ENCODE results near the gene KIF5C.

The KIF5C gene

GRCh38 chr2:149020432-149020851 lies 145.4 kb downstream of the KIF5C start:
- H3K27me3 ChIP-seq (ENCODE audit: control insufficient read depth in 1 of 2, insufficient read depth in 2 of 2, low read length in 2 of 2) = peaks cover 0 to 3% of the 10 kb centered on the region in 2 donors
- no peak overlapping the region for H3K9ac ChIP-seq (ENCODE audit: low read length)
- H3K4me1 ChIP-seq (ENCODE audit: insufficient read depth, low read length) = no peaks in the 10 kb centered on the region
- no peak overlapping the region for H3K27ac ChIP-seq (ENCODE audit: low read depth, low read length)
- no peaks in the 10 kb centered on the region for H3K9me3 ChIP-seq (ENCODE audit: low read length)
- no peaks in the 10 kb centered on the region for H3K36me3 ChIP-seq (ENCODE audit: insufficient read depth, low read length)
- no peak overlapping the region for H3K4me3 ChIP-seq (ENCODE audit: low read depth in 1 of 2, low read length in 2 of 2)

- H3K27ac ChIP-seq (ENCODE audit: low read depth, low read length) = no peak overlapping the region
- no peaks in the 10 kb centered on the region for H3K36me3 ChIP-seq (ENCODE audit: insufficient read depth, low read length)
- no peaks in the 10 kb centered on the region for H3K4me1 ChIP-seq (ENCODE audit: insufficient read depth, low read length)
- H3K9ac ChIP-seq (ENCODE audit: low read length) = no peak overlapping the region
- H3K9me3 ChIP-seq (ENCODE audit: low read length) = no peaks in the 10 kb centered on the region
- no peak overlapping the region for H3K4me3 ChIP-seq (ENCODE audit: low read depth in 1 of 2, low read length in 2 of 2)
- H3K27me3 ChIP-seq (ENCODE audit: control insufficient read depth in 1 of 2, insufficient read depth in 2 of 2, low read length in 2 of 2) = peaks cover 0 to 1% of the 10 kb centered on the region in 2 donors
These were observed 146.3 kb downstream of the KIF5C start for GRCh38 chr2:149021271-149021719.

GRCh38 chr2:149021761-149022160 lies 146.7 kb downstream of the KIF5C start:
- no peaks in the 10 kb centered on the region for H3K27me3 ChIP-seq (ENCODE audit: control insufficient read depth in 1 of 2, insufficient read depth in 2 of 2, low read length in 2 of 2)
- H3K9me3 ChIP-seq (ENCODE audit: low read length) = no peaks in the 10 kb centered on the region
- H3K27ac ChIP-seq (ENCODE audit: low read depth, low read length) = no peak overlapping the region
- H3K9ac ChIP-seq (ENCODE audit: low read length) = no peak overlapping the region
- H3K4me3 ChIP-seq (ENCODE audit: low read depth in 1 of 2, low read length in 2 of 2) = no peak overlapping the region
- no peaks in the 10 kb centered on the region for H3K36me3 ChIP-seq (ENCODE audit: insufficient read depth, low read length)
- no peaks in the 10 kb centered on the region for H3K4me1 ChIP-seq (ENCODE audit: insufficient read depth, low read length)

GRCh38 chr2:149023091-149023490 lies 148.1 kb downstream of the KIF5C start:
- Histone ChIP-seq H3K36me3 (ENCODE audit: insufficient read depth, low read length) (no peaks in the 10 kb centered on the region), H3K27ac (ENCODE audit: low read depth, low read length) (no peak overlapping the region), H3K9ac (ENCODE audit: low read length) (no peak overlapping the region), H3K4me1 (ENCODE audit: insufficient read depth, low read length) (no peaks in the 10 kb centered on the region), H3K9me3 (ENCODE audit: low read length) (no peaks in the 10 kb centered on the region), H3K27me3 (ENCODE audit: control insufficient read depth in 1 of 2, insufficient read depth in 2 of 2, low read length in 2 of 2) (no peaks in the 10 kb centered on the region), H3K4me3 (ENCODE audit: low read depth in 1 of 2, low read length in 2 of 2) (no peak overlapping the region)

GRCh38 chr2:149027590-149028250 lies 152.7 kb downstream of the KIF5C start:
- Histone ChIP-seq H3K4me1 (ENCODE audit: insufficient read depth, low read length) (no peaks in the 10 kb centered on the region), H3K9ac (ENCODE audit: low read length) (no peak overlapping the region), H3K4me3 (ENCODE audit: low read depth in 1 of 2, low read length in 2 of 2) (no peak overlapping the region), H3K9me3 (ENCODE audit: low read length) (no peaks in the 10 kb centered on the region), H3K36me3 (ENCODE audit: insufficient read depth, low read length) (no peaks in the 10 kb centered on the region), H3K27ac (ENCODE audit: low read depth, low read length) (no peak overlapping the region), H3K27me3 (ENCODE audit: control insufficient read depth in 1 of 2, insufficient read depth in 2 of 2, low read length in 2 of 2) (no peaks in the 10 kb centered on the region)

DNA sequence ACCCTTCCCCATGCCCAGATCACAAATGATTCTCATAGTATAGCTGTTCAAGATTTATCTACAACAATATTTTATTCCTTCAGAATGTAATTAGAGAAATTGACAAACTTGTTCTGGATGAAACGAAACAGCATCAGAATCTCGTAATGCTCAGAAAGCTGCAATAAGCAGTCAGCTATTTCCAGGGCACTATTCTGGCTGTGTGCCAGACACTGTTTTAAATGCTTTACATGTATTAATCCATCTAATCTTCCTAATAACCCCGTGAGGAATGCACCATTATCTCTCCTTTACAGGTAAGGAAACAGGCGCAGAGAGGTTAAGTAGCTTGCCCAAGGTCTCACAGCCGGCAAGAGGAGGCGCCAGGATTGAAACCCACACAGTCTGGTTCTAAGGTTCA lies 153.3 kb downstream of the KIF5C start:
- Histone ChIP-seq H3K27me3 (ENCODE audit: control insufficient read depth in 1 of 2, insufficient read depth in 2 of 2, low read length in 2 of 2) (no peaks in the 10 kb centered on the region), H3K4me3 (ENCODE audit: low read depth in 1 of 2, low read length in 2 of 2) (no peak overlapping the region), H3K9ac (ENCODE audit: low read length) (no peak overlapping the region), H3K36me3 (ENCODE audit: insufficient read depth, low read length) (no peaks in the 10 kb centered on the region), H3K9me3 (ENCODE audit: low read length) (no peaks in the 10 kb centered on the region), H3K27ac (ENCODE audit: low read depth, low read length) (no peak overlapping the region), H3K4me1 (ENCODE audit: insufficient read depth, low read length) (no peaks in the 10 kb centered on the region)

DNA sequence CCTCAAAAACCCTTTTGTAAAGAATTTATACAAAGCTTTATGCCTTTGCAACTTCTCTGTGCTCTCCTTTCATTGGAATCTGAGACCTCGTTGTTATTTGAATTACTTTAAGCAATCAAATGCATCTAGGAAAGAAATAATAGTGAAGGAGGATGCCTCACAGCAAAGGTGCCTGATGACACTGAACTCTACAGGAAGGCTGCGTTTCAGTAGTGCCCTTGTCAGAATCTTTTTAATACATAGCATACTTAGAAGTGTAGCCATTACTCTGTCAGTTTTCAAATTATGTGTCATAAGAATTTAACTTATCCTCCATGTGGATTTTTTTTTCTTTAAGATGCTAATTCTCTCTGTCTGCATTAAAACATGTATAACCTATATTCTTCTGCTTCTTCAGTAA lies 153.9 kb downstream of the KIF5C start:
- no peaks in the 10 kb centered on the region for H3K27me3 ChIP-seq (ENCODE audit: control insufficient read depth in 1 of 2, insufficient read depth in 2 of 2, low read length in 2 of 2)
- no peaks in the 10 kb centered on the region for H3K36me3 ChIP-seq (ENCODE audit: insufficient read depth, low read length)
- H3K4me3 ChIP-seq (ENCODE audit: low read depth in 1 of 2, low read length in 2 of 2) = no peak overlapping the region
- H3K9ac ChIP-seq (ENCODE audit: low read length) = no peak overlapping the region
- no peak overlapping the region for H3K27ac ChIP-seq (ENCODE audit: low read depth, low read length)
- H3K4me1 ChIP-seq (ENCODE audit: insufficient read depth, low read length) = no peaks in the 10 kb centered on the region
- no peaks in the 10 kb centered on the region for H3K9me3 ChIP-seq (ENCODE audit: low read length)

DNA sequence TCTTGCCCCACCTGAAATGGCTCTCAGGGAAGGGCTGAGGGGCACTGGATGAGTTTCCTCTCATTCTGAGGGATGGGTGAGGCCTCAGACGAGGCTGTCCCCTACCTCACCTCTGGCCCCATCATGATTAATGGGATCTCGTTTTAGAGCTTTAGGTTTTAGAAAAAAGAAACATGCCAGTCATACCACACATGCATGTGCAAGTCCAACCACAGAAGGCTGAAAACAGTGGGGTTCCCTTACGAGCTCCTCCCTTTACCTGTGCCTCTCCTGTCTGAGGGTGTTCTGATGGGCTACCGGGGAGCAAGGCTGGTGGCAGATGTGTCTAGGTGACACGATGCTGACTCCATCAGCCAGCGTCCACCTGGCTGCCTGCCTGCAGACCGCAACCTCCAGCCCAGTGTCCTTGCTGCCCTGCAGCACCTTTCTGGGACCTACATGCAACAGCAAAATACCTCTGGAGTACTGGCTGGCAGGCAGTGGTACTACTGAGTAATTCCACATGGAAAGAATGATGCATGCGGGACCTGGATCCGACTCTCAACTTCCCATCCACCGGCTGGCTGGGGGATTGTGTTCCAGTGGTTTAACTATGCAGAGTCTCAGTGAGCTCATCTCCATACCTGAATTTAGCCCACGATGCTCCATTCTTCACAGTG lies 154.4 kb downstream of the KIF5C start:
- H3K9me3 ChIP-seq (ENCODE audit: low read length) = no peaks in the 10 kb centered on the region
- no peaks in the 10 kb centered on the region for H3K4me1 ChIP-seq (ENCODE audit: insufficient read depth, low read length)
- H3K36me3 ChIP-seq (ENCODE audit: insufficient read depth, low read length) = no peaks in the 10 kb centered on the region
- no peak overlapping the region for H3K9ac ChIP-seq (ENCODE audit: low read length)
- H3K27me3 ChIP-seq (ENCODE audit: control insufficient read depth in 1 of 2, insufficient read depth in 2 of 2, low read length in 2 of 2) = no peaks in the 10 kb centered on the region
- no peak overlapping the region for H3K4me3 ChIP-seq (ENCODE audit: low read depth in 1 of 2, low read length in 2 of 2)
- H3K27ac ChIP-seq (ENCODE audit: low read depth, low read length) = no peak overlapping the region

DNA sequence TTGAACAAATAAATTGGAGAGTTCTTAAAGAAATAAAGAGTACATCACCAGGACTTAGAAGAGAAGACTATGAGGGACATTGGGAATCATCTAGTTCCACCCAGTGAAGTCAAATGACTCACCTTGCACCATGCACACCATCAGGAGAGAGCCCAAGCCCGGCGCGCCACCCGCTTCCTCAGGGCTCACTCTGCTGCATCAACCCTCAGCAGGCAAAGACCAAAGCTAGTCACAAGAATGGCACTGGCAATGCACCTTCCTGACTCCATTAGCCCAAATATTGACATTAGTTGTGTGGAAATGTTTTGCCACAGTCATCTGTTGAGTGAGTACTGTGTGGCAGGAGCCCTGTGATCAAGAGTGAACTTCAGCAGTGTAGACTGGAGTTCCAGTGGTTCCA lies 156.4 kb downstream of the KIF5C start:
- H3K4me3 ChIP-seq (ENCODE audit: low read depth in 1 of 2, low read length in 2 of 2) = no peak overlapping the region
- no peaks in the 10 kb centered on the region for H3K4me1 ChIP-seq (ENCODE audit: insufficient read depth, low read length)

GRCh38 chr2:149033716-149034115 lies 158.7 kb downstream of the KIF5C start:
- no peaks in the 10 kb centered on the region for H3K4me1 ChIP-seq (ENCODE audit: insufficient read depth, low read length)
- no peak overlapping the region for H3K27ac ChIP-seq (ENCODE audit: low read depth, low read length)
- no peak overlapping the region for H3K4me3 ChIP-seq (ENCODE audit: low read depth in 1 of 2, low read length in 2 of 2)
- H3K9me3 ChIP-seq (ENCODE audit: low read length) = no peaks in the 10 kb centered on the region
- H3K9ac ChIP-seq (ENCODE audit: low read length) = no peak overlapping the region
- H3K27me3 ChIP-seq (ENCODE audit: control insufficient read depth in 1 of 2, insufficient read depth in 2 of 2, low read length in 2 of 2) = peaks cover 8 to 11% of the 10 kb centered on the region in 2 donors
- H3K36me3 ChIP-seq (ENCODE audit: insufficient read depth, low read length) = no peaks in the 10 kb centered on the region

More for the DNA sequence above, 156.4 kb downstream of the KIF5C start:
- Histone ChIP-seq H3K9ac (ENCODE audit: low read length) (no peak overlapping the region), H3K9me3 (ENCODE audit: low read length) (no peaks in the 10 kb centered on the region), H3K27me3 (ENCODE audit: control insufficient read depth in 1 of 2, insufficient read depth in 2 of 2, low read length in 2 of 2) (no peaks in the 10 kb centered on the region), H3K27ac (ENCODE audit: low read depth, low read length) (no peak overlapping the region), H3K36me3 (ENCODE audit: insufficient read depth, low read length) (no peaks in the 10 kb centered on the region)

DNA sequence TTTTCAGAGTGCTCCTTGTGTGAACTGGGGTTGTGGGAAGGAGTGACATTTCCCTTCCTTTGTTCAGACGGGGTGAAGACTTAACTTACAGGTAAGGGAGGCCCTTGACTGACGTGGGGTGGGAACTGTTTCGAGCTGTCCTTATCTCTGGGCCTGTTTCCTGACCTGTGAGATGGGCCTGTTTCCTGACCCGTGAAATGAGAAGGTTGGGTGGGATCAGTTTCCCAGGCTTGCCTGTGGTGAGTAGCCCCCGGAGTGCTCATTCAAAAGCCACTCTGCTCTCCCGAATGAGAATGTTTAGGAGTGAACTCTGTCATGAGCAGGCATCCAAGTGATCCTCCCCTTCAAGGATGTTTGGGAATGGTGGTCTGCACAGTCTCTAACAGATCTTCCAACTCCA lies 159.4 kb downstream of the KIF5C start:
- Histone ChIP-seq H3K27ac (ENCODE audit: low read depth, low read length) (no peak overlapping the region), H3K9ac (ENCODE audit: low read length) (no peak overlapping the region), H3K9me3 (ENCODE audit: low read length) (no peaks in the 10 kb centered on the region), H3K4me3 (ENCODE audit: low read depth in 1 of 2, low read length in 2 of 2) (no peak overlapping the region), H3K4me1 (ENCODE audit: insufficient read depth, low read length) (no peaks in the 10 kb centered on the region), H3K36me3 (ENCODE audit: insufficient read depth, low read length) (no peaks in the 10 kb centered on the region), H3K27me3 (ENCODE audit: control insufficient read depth in 1 of 2, insufficient read depth in 2 of 2, low read length in 2 of 2) (peaks cover 8 to 17% of the 10 kb centered on the region in 2 donors)
